CD8-positive, alpha-beta memory T cell (primary cell): ENCODE data around the gene ALG11. TPM values are rescaled to one million over a fixed set of nuclear protein-coding genes. Genes with fewer than 3 reads are reported as not detected.
"Not testable (repeated sequence)": the region's sequence is repeated elsewhere in the genome, so short reads cannot be mapped to it uniquely, and the experiment has no call there.

Source experiments
- CTCF ChIA-PET: fragments of 350-600 bp; sonication (Branson Sonifier 250); formaldehyde crosslinking; loops from one replicate; lab custom pipeline; 2021; ENCODE audit warnings: antibody characterized with exemption; lab: Charles Lee
- POLR2A ChIA-PET: fragments of 350-600 bp; sonication (Branson Sonifier 250); formaldehyde crosslinking; loops from one replicate; lab custom pipeline; 2021; ENCODE audit warnings: antibody characterized with exemption; lab: Charles Lee
- DNase-seq, 5 donors: peaks; one replicate each; pipeline versions ENCODE4 v3.0.0 to v3.0.0-alpha.2; 2020 to 2022; ENCODE audit warnings: mixed read lengths in 1 of 5
- H3K27ac ChIP-seq: one replicate; pipeline ENCODE4 v1.7.0; 2013; ENCODE audit warnings: low read depth, mild to moderate bottlenecking, low read length, moderate library complexity
- H3K27me3 ChIP-seq: 2 replicates; pipeline ENCODE4 v1.7.0; 2013; ENCODE audit warnings: low read length, mild to moderate bottlenecking; ENCODE audit not compliant: insufficient read depth, poor library complexity, severe bottlenecking
- H3K36me3 ChIP-seq: 2 replicates; pipeline ENCODE4 v1.7.0; 2013; ENCODE audit warnings: mild to moderate bottlenecking, low read length, moderate library complexity; ENCODE audit not compliant: insufficient read depth
- H3K4me1 ChIP-seq: 2 replicates; pipeline ENCODE4 v1.7.0; 2013; ENCODE audit warnings: mild to moderate bottlenecking, low read length, moderate library complexity; ENCODE audit not compliant: insufficient read depth
- H3K4me3 ChIP-seq: 2 replicates; pipeline ENCODE4 v1.7.0; 2013; ENCODE audit warnings: mild to moderate bottlenecking, low read length
- H3K9me3 ChIP-seq: 2 replicates; pipeline ENCODE4 v1.7.0; 2013; ENCODE audit warnings: mild to moderate bottlenecking, low read length
- H3K27ac Mint-ChIP-seq, 8 donors: one replicate each; pipeline ENCODE4 v1.8.0; 2020 to 2021; ENCODE audit warnings: mixed read lengths in 8 of 8, mild to moderate bottlenecking in 6 of 8, inconsistent platforms in 3 of 8, moderate library complexity in 3 of 8
- H3K27me3 Mint-ChIP-seq, 2 donors: one replicate each; pipeline ENCODE4 v1.8.0; 2020 to 2021; ENCODE audit warnings: mixed read lengths in 2 of 2, mild to moderate bottlenecking in 1 of 2, moderate library complexity in 1 of 2
- H3K36me3 Mint-ChIP-seq, 3 donors: one replicate each; pipeline ENCODE4 v1.8.0; 2020 to 2021; ENCODE audit warnings: mixed read lengths in 3 of 3, inconsistent platforms in 1 of 3, mild to moderate bottlenecking in 1 of 3
- H3K4me1 Mint-ChIP-seq, 3 donors: one replicate each; pipeline ENCODE4 v1.8.0; 2020 to 2021; ENCODE audit warnings: mixed read lengths in 3 of 3, inconsistent platforms in 1 of 3, mild to moderate bottlenecking in 1 of 3
- H3K4me3 Mint-ChIP-seq, 7 donors: one replicate each; pipeline ENCODE4 v1.8.0; 2020 to 2021; ENCODE audit warnings: mixed read lengths in 7 of 7, mild to moderate bottlenecking in 6 of 7, moderate library complexity in 4 of 7, inconsistent platforms in 2 of 7
- H3K9me3 Mint-ChIP-seq, 5 donors: one replicate each; pipeline ENCODE4 v1.8.0; 2020 to 2022; ENCODE audit warnings: mixed read lengths in 5 of 5, mild to moderate bottlenecking in 3 of 5, moderate library complexity in 2 of 5, inconsistent platforms in 1 of 5
- polyA plus RNA-seq: library from polyadenylated mRNA; unstranded; fragments of 300-500 nt; fragmentation: Illumina TruSeq; gene quantifications from one replicate; pipeline ENCODE4 v1.2.3, GENCODE V29; 2021
- total RNA-seq, 2 experiments: library from RNA; stranded (reverse); gene quantifications; one replicate each; pipeline ENCODE4 v1.2.3, GENCODE V29; 2021

ALG11 gene
- total and polyA plus RNA-seq, 3 experiments from 2014 or later: 28.7 to 32.5 (median 30.3) TPM

- Mint-ChIP-seq H3K4me1 (peaks cover 10 to 27% (median 11%) of the 10 kb centered on the region in 3 donors), H3K4me3 (no peak overlapping the region), H3K9me3 (peaks cover 0 to 6% (median 5%) of the 10 kb centered on the region in 5 donors), H3K27ac (no peak overlapping the region), H3K36me3 (peaks cover 3 to 20% (median 4%) of the 10 kb centered on the region in 3 donors), H3K27me3 (no peaks in the 10 kb centered on the region)
- CTCF ChIA-PET: no interaction called here
- DNase-seq: no peak
- Histone ChIP-seq H3K27ac (no peak overlapping the region), H3K9me3 (no peaks in the 10 kb centered on the region), H3K4me3 (no peak overlapping the region), H3K27me3 (no peaks in the 10 kb centered on the region), H3K4me1 (no peaks in the 10 kb centered on the region), H3K36me3 (no peaks in the 10 kb centered on the region)
- POLR2A ChIA-PET: no interaction called here
These were observed 23.8 kb downstream of the ALG11 start for GRCh38 chr13:52036037-52036436.

DNA sequence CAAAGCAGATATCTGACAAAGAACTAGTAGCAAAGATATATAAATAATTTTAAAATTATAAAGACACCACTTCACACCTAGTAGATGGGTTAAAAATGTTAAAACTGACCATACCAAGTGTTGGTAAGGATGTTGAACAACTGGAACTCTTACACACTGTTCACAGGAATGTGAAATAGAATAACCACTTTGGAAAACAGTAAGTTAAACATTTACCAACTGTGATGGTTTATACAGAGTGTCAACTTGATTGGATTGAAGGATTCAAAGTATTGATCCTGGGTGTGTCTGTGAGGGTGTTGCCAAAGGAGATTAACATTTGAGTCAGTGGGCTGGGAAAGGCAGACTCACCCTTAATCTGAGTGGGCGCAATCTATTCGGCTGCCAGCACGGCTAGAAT, 31.5 kb downstream of the ALG11 start:
- H3K36me3 Mint-ChIP-seq: peaks cover 4 to 34% (median 6%) of the 10 kb centered on the region in 3 donors
- Histone ChIP-seq H3K27ac (no peak overlapping the region), H3K36me3 (no peaks in the 10 kb centered on the region), H3K27me3 (no peaks in the 10 kb centered on the region), H3K9me3 (no peaks in the 10 kb centered on the region), H3K4me3 (no peak overlapping the region), H3K4me1 (no peaks in the 10 kb centered on the region)
- H3K27ac Mint-ChIP-seq: no peak overlapping the region
- H3K27me3 Mint-ChIP-seq: no peaks in the 10 kb centered on the region
- DNase-seq: no peak
- no peaks in the 10 kb centered on the region for H3K4me1 Mint-ChIP-seq
- no peak overlapping the region for H3K4me3 Mint-ChIP-seq
- peaks cover 8 to 22% (median 17%) of the 10 kb centered on the region in 5 donors for H3K9me3 Mint-ChIP-seq
- ChIA-PET CTCF (no interaction called here), POLR2A (no interaction called here)

GRCh38 chr13:52047463-52047862, 35.3 kb downstream of the ALG11 start:
- no peak overlapping the region for H3K4me3 ChIP-seq
- peaks cover 6 to 27% (median 15%) of the 10 kb centered on the region in 5 donors for H3K9me3 Mint-ChIP-seq
- no peaks in the 10 kb centered on the region for H3K4me1 ChIP-seq
- no peaks in the 10 kb centered on the region for H3K9me3 ChIP-seq
- H3K36me3 ChIP-seq: no peaks in the 10 kb centered on the region
- ChIA-PET CTCF (no interaction called here), POLR2A (no interaction called here)
- H3K27ac Mint-ChIP-seq: no peak overlapping the region
- DNase-seq: no peak
- H3K27me3 ChIP-seq: no peaks in the 10 kb centered on the region
- no peak overlapping the region for H3K4me3 Mint-ChIP-seq
- H3K27me3 Mint-ChIP-seq: peaks cover 0 to 8% of the 10 kb centered on the region in 2 donors
- H3K27ac ChIP-seq: no peak overlapping the region
- peaks cover 3 to 33% (median 4%) of the 10 kb centered on the region in 3 donors for H3K36me3 Mint-ChIP-seq
- no peaks in the 10 kb centered on the region for H3K4me1 Mint-ChIP-seq

DNA sequence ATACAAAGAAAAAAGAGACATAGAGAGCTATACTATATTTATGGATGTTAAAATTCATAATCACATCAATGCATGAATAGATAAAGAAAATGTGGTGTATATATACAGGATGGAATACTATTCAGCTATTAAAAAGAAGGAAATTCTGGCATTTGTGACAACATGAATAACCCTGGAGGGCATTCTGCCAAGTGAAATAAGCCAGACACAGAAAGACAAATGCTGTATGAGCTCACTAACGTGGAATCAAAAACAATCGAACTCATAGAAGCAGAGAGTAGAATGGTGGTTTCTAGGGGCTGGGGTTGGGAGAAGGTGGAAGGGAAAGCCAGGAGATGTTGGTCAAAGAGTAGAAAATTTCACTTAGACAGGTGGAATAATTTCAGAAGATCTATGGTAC, 36.3 kb downstream of the ALG11 start:
- no peak overlapping the region for H3K27ac Mint-ChIP-seq
- Histone ChIP-seq H3K4me3 (no peak overlapping the region), H3K4me1 (no peaks in the 10 kb centered on the region), H3K36me3 (no peaks in the 10 kb centered on the region), H3K27me3 (no peaks in the 10 kb centered on the region), H3K27ac (no peak overlapping the region), H3K9me3 (no peaks in the 10 kb centered on the region)
- H3K9me3 Mint-ChIP-seq: peaks cover 8 to 30% (median 17%) of the 10 kb centered on the region in 5 donors
- H3K27me3 Mint-ChIP-seq: peaks cover 0 to 8% of the 10 kb centered on the region in 2 donors
- DNase-seq: no peak
- ChIA-PET CTCF (no interaction called here), POLR2A (no interaction called here)
- no peak overlapping the region for H3K4me3 Mint-ChIP-seq
- no peaks in the 10 kb centered on the region for H3K4me1 Mint-ChIP-seq
- peaks cover 3 to 30% (median 4%) of the 10 kb centered on the region in 3 donors for H3K36me3 Mint-ChIP-seq

DNA sequence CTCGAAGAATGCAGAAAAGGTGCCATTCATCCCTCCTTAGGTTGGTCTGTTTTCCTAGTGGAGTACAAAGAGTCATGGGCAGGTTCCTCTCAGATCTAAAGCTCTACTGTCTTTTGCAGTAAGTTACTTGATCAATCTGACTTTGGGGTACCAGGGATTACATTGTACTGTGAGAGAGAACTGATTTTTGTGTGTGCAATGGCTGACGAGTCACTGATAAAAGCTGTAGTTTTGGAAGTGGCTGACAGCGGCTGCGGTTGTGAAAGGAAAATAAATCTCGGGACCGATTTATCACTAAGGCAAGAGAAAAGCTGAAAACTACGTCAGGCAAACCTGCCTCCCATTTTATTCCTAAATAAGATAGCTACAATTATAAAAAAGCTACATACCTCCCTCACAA, 39.2 kb downstream of the ALG11 start:
- Histone ChIP-seq H3K27me3 (no peaks in the 10 kb centered on the region), H3K4me1 (no peaks in the 10 kb centered on the region), H3K9me3 (no peaks in the 10 kb centered on the region), H3K27ac (no peak overlapping the region), H3K4me3 (no peak overlapping the region), H3K36me3 (no peaks in the 10 kb centered on the region)
- ChIA-PET CTCF (no interaction called here), POLR2A (no interaction called here)
- Mint-ChIP-seq H3K9me3 (peaks cover 4 to 37% (median 13%) of the 10 kb centered on the region in 5 donors), H3K4me1 (no peaks in the 10 kb centered on the region), H3K27ac (no peak overlapping the region), H3K36me3 (peaks cover 0 to 18% (median 2%) of the 10 kb centered on the region in 3 donors), H3K4me3 (no peak overlapping the region), H3K27me3 (peaks cover 0 to 8% of the 10 kb centered on the region in 2 donors)
- DNase-seq: no peak

DNA sequence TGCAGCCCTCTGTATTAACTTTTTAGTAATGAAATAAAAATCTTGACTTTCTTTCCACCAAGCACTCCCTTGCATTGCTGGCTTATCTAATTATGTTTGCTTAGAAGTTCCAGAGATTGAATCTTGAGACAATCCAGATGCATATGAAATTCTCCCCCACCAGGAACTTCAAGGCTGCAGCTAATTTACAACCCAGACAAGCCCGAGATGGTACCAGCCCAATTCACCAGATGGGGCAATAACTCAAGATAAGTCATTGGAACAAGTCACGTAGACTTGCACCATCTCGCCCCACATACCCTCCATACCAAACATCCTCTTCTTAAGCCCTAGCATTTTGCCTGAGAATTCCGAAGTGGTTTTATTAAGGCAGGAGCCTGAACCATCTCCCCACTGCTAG, 41.3 kb downstream of the ALG11 start:
- H3K4me1 Mint-ChIP-seq: no peaks in the 10 kb centered on the region
- no peak for DNase-seq
- H3K4me1 ChIP-seq: no peaks in the 10 kb centered on the region
- H3K36me3 ChIP-seq: no peaks in the 10 kb centered on the region
- no peaks in the 10 kb centered on the region for H3K27me3 ChIP-seq
- ChIA-PET CTCF (no interaction called here), POLR2A (no interaction called here)
- H3K27ac Mint-ChIP-seq: no peak overlapping the region
- no peak overlapping the region for H3K27ac ChIP-seq
- H3K4me3 Mint-ChIP-seq: no peak overlapping the region
- peaks cover 4 to 37% (median 13%) of the 10 kb centered on the region in 5 donors for H3K9me3 Mint-ChIP-seq
- H3K36me3 Mint-ChIP-seq: peaks cover 0 to 17% (median 2%) of the 10 kb centered on the region in 3 donors
- H3K9me3 ChIP-seq: no peaks in the 10 kb centered on the region
- peaks cover 0 to 8% of the 10 kb centered on the region in 2 donors for H3K27me3 Mint-ChIP-seq
- H3K4me3 ChIP-seq: no peak overlapping the region

DNA sequence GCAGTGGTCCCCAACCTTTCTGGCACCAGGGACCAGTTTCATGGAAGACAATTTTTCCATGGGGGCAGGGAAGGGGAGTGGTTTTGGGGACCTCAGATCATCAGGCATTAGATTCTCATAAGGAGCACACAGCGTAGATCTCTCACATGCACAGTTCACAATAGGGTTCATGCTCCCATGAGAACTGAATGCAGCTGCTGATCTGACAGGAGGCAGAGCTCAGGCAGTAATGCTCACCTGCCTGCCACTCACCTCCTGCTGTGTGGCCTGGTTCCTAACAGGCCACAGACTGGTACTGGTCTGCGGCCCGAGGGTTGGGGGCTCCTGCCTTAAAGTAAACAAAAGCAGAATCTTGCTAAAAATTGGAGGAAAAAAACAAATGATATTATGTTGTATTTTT, 48.9 kb downstream of the ALG11 start:
- H3K36me3 ChIP-seq, H3K27ac Mint-ChIP-seq, DNase-seq, CTCF ChIA-PET, H3K4me3 ChIP-seq, H3K36me3 Mint-ChIP-seq, H3K4me3 Mint-ChIP-seq, H3K9me3 ChIP-seq, H3K27me3 Mint-ChIP-seq, H3K27ac ChIP-seq, H3K27me3 ChIP-seq, H3K4me1 Mint-ChIP-seq, POLR2A ChIA-PET, H3K4me1 ChIP-seq: not testable (repeated sequence)
- H3K9me3 Mint-ChIP-seq: peaks cover 8 to 24% (median 18%) of the 10 kb centered on the region in 5 donors

DNA sequence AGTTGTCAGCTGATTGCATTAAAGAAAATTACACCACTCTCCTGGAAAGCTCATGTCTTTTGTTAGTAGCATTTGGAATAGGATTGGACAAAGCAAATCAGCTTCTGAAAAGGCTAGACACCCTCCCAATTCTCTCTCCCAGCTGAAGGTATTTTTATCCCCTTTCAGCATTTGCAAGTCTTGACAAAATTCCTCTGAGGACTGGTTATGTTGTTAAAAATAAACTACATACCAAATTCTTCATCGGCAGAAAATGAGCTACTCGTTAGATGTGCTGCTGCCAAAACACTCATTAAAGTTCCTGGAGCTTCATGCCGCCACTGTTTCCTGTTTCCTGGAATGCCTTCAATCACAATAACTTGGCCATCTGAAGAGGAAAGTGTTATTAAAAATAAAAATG, 49.4 kb downstream of the ALG11 start:
- CTCF ChIA-PET: interaction anchor here (0.9 kb wide), 1 partner anchor 24 kb away, joined by 3 read pairs; no protein-coding TSS in a partner anchor
- no peaks in the 10 kb centered on the region for H3K4me1 Mint-ChIP-seq
- H3K27me3 Mint-ChIP-seq: no peaks in the 10 kb centered on the region
- Histone ChIP-seq H3K27me3 (no peaks in the 10 kb centered on the region), H3K27ac (no peak overlapping the region), H3K9me3 (no peaks in the 10 kb centered on the region), H3K36me3 (no peaks in the 10 kb centered on the region), H3K4me1 (no peaks in the 10 kb centered on the region), H3K4me3 (no peak overlapping the region)
- POLR2A ChIA-PET: no interaction called here
- no peak overlapping the region for H3K4me3 Mint-ChIP-seq
- peaks cover 12 to 27% (median 21%) of the 10 kb centered on the region in 5 donors for H3K9me3 Mint-ChIP-seq
- no peak overlapping the region for H3K27ac Mint-ChIP-seq
- peaks cover 0 to 5% (median 0%) of the 10 kb centered on the region in 3 donors for H3K36me3 Mint-ChIP-seq
- DNase-seq: no peak
